HEK293 (cell line): ENCODE measurements around the gene ISM2.
A peak's percentile ranks its signal among the peaks of the same experiment; 100 is the strongest.

Experiments
- CTCF ChIA-PET: fragments of 350-600 bp; formaldehyde crosslinking; extraction: SDS; loops from one replicate; lab custom pipeline; 2021; ENCODE audit warnings: antibody characterized with exemption; lab: Yijun Ruan, JAX
- POLR2A ChIA-PET: fragments of 300-600 bp; formaldehyde crosslinking; extraction: SDS; loops from one replicate; lab custom pipeline; 2020; ENCODE audit warnings: antibody characterized with exemption, inconsistent platforms; lab: Yijun Ruan, JAX
- H3K27ac ChIP-seq: fragments of 200-500 bp; sonication (Bioruptor generic); 2 replicates; pipeline ENCODE4 v1.5.1; 2014; ENCODE audit warnings: low read depth, low read length, control low read depth, inconsistent platforms; ENCODE audit errors: extremely low read depth
- H3K36me3 ChIP-seq, 2 experiments: fragments of 200-500 bp in 1 of 2; sonication (Bioruptor generic) in 1 of 2; 1 replicate in 1 of 2; 2 replicates in 1 of 2; pipeline ENCODE4 v1.5.1; 2014 to 2017; ENCODE audit warnings: inconsistent platforms in 2 of 2, low read length in 2 of 2; ENCODE audit not compliant: control insufficient read depth in 2 of 2, insufficient read depth in 1 of 2
- H3K4me1 ChIP-seq: fragments of 200-500 bp; sonication (Bioruptor generic); 2 replicates; pipeline ENCODE4 v1.5.1; 2014; ENCODE audit warnings: mild to moderate bottlenecking, low read length, inconsistent platforms; ENCODE audit not compliant: control insufficient read depth, insufficient read depth
- H3K4me3 ChIP-seq: 2 replicates; pipeline ENCODE4 v1.5.1; 2011; ENCODE audit warnings: low read depth, mild to moderate bottlenecking, control low read depth, low read length, moderate library complexity
- H3K9me3 ChIP-seq: fragments of 200-500 bp; sonication (Bioruptor generic); 2 replicates; pipeline ENCODE4 v1.5.1; 2014; ENCODE audit warnings: low read depth, low read length, inconsistent platforms; ENCODE audit not compliant: control insufficient read depth, insufficient read depth
- ATF2 ChIP-seq: fragments of 450-650 bp; formaldehyde crosslinking; IDR thresholded peaks from 2 replicates; pipeline ENCODE4 v1.5.1; 2016; ENCODE audit warnings: missing biosample characterization, missing genetic modification characterization, low read depth
- GLIS2 ChIP-seq: fragments of 450-650 bp; formaldehyde crosslinking; IDR thresholded peaks from 2 replicates; pipeline ENCODE4 v1.5.1; 2016; ENCODE audit warnings: missing biosample characterization, missing genetic modification characterization
- HOXA7 ChIP-seq: sonication (generic); formaldehyde crosslinking; IDR thresholded peaks from 2 replicates; pipeline ENCODE4 v1.8.1; 2022; ENCODE audit warnings: missing genetic modification reagents, borderline replicate concordance
- HOXD13 ChIP-seq: sonication (generic); formaldehyde crosslinking; IDR thresholded peaks from 2 replicates; pipeline ENCODE4 v1.8.0; 2022; ENCODE audit warnings: missing genetic modification reagents, borderline replicate concordance
- KLF17 ChIP-seq: fragments of 450-650 bp; formaldehyde crosslinking; IDR thresholded peaks from 2 replicates; pipeline ENCODE4 v1.5.1; 2016; ENCODE audit warnings: missing biosample characterization, missing genetic modification characterization
- KLF9 ChIP-seq: fragments of 450-650 bp; formaldehyde crosslinking; IDR thresholded peaks from 2 replicates; pipeline ENCODE4 v1.5.1; 2016; ENCODE audit warnings: missing biosample characterization, missing genetic modification characterization, low read depth
- MEIS1 ChIP-seq: sonication (generic); formaldehyde crosslinking; IDR thresholded peaks from 2 replicates; pipeline ENCODE4 v1.8.1; 2022; ENCODE audit warnings: missing genetic modification reagents, mild to moderate bottlenecking, borderline replicate concordance
- PRDM1 ChIP-seq: fragments of 450-650 bp; formaldehyde crosslinking; IDR thresholded peaks from 2 replicates; pipeline ENCODE4; 2016; ENCODE audit warnings: missing biosample characterization, missing genetic modification characterization
- ZEB2 ChIP-seq: fragments of 450-650 bp; formaldehyde crosslinking; IDR thresholded peaks from 2 replicates; pipeline ENCODE4 v1.5.1; 2016; ENCODE audit warnings: missing biosample characterization, missing genetic modification characterization
- ZFHX2 ChIP-seq: fragments of 450-650 bp; formaldehyde crosslinking; conservative IDR thresholded peaks from 2 replicates; pipeline ENCODE4 v1.5.1; 2016; ENCODE audit warnings: missing biosample characterization, missing genetic modification characterization
- ZNF146 ChIP-seq: fragments of 450-650 bp; formaldehyde crosslinking; IDR thresholded peaks from 2 replicates; pipeline ENCODE4 v1.5.1; 2016; ENCODE audit warnings: missing biosample characterization, missing genetic modification characterization
- ZNF169 ChIP-seq: fragments of 450-650 bp; formaldehyde crosslinking; IDR thresholded peaks from 2 replicates; pipeline ENCODE4 v1.5.1; 2016; ENCODE audit warnings: missing biosample characterization, missing genetic modification characterization
- ZNF266 ChIP-seq: fragments of 450-650 bp; formaldehyde crosslinking; IDR thresholded peaks from 2 replicates; pipeline ENCODE4 v1.5.1; 2016; ENCODE audit warnings: missing biosample characterization, missing genetic modification characterization, low read depth
- ZNF341 ChIP-seq: fragments of 450-650 bp; formaldehyde crosslinking; IDR thresholded peaks from 2 replicates; pipeline ENCODE4; 2016; ENCODE audit warnings: low read depth, missing biosample characterization, missing genetic modification characterization
- ZNF433 ChIP-seq: fragments of 450-650 bp; formaldehyde crosslinking; IDR thresholded peaks from 2 replicates; pipeline ENCODE4 v1.5.1; 2016; ENCODE audit warnings: missing biosample characterization, missing genetic modification characterization, low read depth
- ZNF558 ChIP-seq: fragments of 450-650 bp; formaldehyde crosslinking; IDR thresholded peaks from 2 replicates; pipeline ENCODE4 v1.5.1; 2016; ENCODE audit warnings: missing biosample characterization, missing genetic modification characterization
- ZNF561 ChIP-seq: fragments of 450-650 bp; IDR thresholded peaks from 2 replicates; pipeline ENCODE4 v1.5.1; 2018; ENCODE audit warnings: missing biosample characterization, missing genetic modification characterization, borderline replicate concordance
- ZNF677 ChIP-seq: fragments of 450-650 bp; IDR thresholded peaks from 2 replicates; pipeline ENCODE4 v1.5.0; 2018; ENCODE audit warnings: missing biosample characterization, mild to moderate bottlenecking, missing genetic modification characterization, moderate library complexity
- ZNF785 ChIP-seq: fragments of 450-650 bp; formaldehyde crosslinking; IDR thresholded peaks from 2 replicates; pipeline ENCODE4 v1.5.1; 2016; ENCODE audit warnings: missing biosample characterization, missing genetic modification characterization
- ZNF791 ChIP-seq: fragments of 450-650 bp; formaldehyde crosslinking; IDR thresholded peaks from 2 replicates; pipeline ENCODE4 v1.5.1; 2016; ENCODE audit warnings: missing biosample characterization, missing genetic modification characterization
- ZSCAN16 ChIP-seq: fragments of 450-650 bp; formaldehyde crosslinking; IDR thresholded peaks from 2 replicates; pipeline ENCODE4 v1.5.1; 2016; ENCODE audit warnings: missing biosample characterization, missing genetic modification characterization

Gene ISM2

GRCh38 chr14:77503138-77503537, 4.5 kb upstream of the ISM2 start:
- ChIA-PET POLR2A (no interaction called here), CTCF (no interaction called here)
- no peaks in the 10 kb centered on the region for H3K4me1 ChIP-seq

GRCh38 chr14:77502109-77502782, 3.6 kb upstream of the ISM2 start:
- ChIA-PET POLR2A (no interaction called here), CTCF (no interaction called here)
- no peak for TF ChIP-seq ZFHX2 (tag by site-specific recombination)
- no peak for TF ChIP-seq MEIS1 (CRISPR knock-in tag)
- TF ChIP-seq ZNF558 (tag by site-specific recombination), result no peak
- no peak for TF ChIP-seq ZNF791
- TF ChIP-seq ZNF561 (tag by site-specific recombination), result no peak
- TF ChIP-seq PRDM1 (tag by site-specific recombination), result no peak
- no peak for TF ChIP-seq ZNF677
- TF ChIP-seq ZNF785 (tag by site-specific recombination), result no peak
- TF ChIP-seq KLF9 (tag by site-specific recombination), result no peak
- TF ChIP-seq ZNF341 (tag by site-specific recombination), result no peak
- no peak for TF ChIP-seq ZNF169 (tag by site-specific recombination)
- TF ChIP-seq ZSCAN16, result no peak
- no peak for TF ChIP-seq GLIS2 (tag by site-specific recombination)
- no peak for TF ChIP-seq HOXD13 (CRISPR knock-in tag)
- no peak for TF ChIP-seq ZEB2 (tag by site-specific recombination)
- TF ChIP-seq HOXA7 (CRISPR knock-in tag), result no peak
- no peak for TF ChIP-seq ZNF266 (tag by site-specific recombination)
- no peak for TF ChIP-seq ZNF433 (tag by site-specific recombination)
- TF ChIP-seq KLF17 (tag by site-specific recombination), result no peak
- Histone ChIP-seq H3K4me3 (no peak overlapping the region), H3K27ac (no peak overlapping the region), H3K4me1 (no peaks in the 10 kb centered on the region), H3K36me3 (no peaks in the 10 kb centered on the region; a peak in 1 of 3 replicates), H3K9me3 (no peaks in the 10 kb centered on the region)

More at GRCh38 chr14:77503138-77503537, 4.5 kb upstream of the ISM2 start:
- H3K36me3 ChIP-seq, result no peaks in the 10 kb centered on the region; a peak in 1 of 3 replicates
- H3K27ac ChIP-seq, result no peak overlapping the region
- H3K4me3 ChIP-seq, result no peak overlapping the region
- peak; percentile 86 for TF ChIP-seq ZNF146
- TF ChIP-seq GLIS2 (tag by site-specific recombination), result no peak
- TF ChIP-seq ATF2 (tag by site-specific recombination), result no peak
- TF ChIP-seq, all 188 proteins: peak for 1
- H3K9me3 ChIP-seq, result no peaks in the 10 kb centered on the region
